Neural cell (in vitro differentiated cells): ENCODE measurements around the gene AOC2.
"Not testable (repeated sequence)": the region's sequence is repeated elsewhere in the genome, so short reads cannot be mapped to it uniquely, and the experiment has no call there.

Experiments used
- CTCF ChIP-seq: fragments of 450-650 bp; IDR thresholded peaks from 2 replicates; pipeline ENCODE4 v1.5.1; 2014; ENCODE audit warnings: antibody characterized with exemption, mild to moderate bottlenecking, moderate library complexity; ENCODE audit not compliant: poor library complexity, severe bottlenecking
- EZH2 ChIP-seq: fragments of 200-600, 300-800 bp; shearing (Covaris generic), sonication (generic); IDR thresholded peaks from 2 replicates; pipeline ENCODE4 v1.6.1; 2014; ENCODE audit warnings: antibody characterized with exemption, low read length, borderline replicate concordance, mild to moderate bottlenecking; ENCODE audit not compliant: insufficient read depth, poor library complexity, severe bottlenecking
- POLR2AphosphoS5 ChIP-seq: IDR thresholded peaks from 2 replicates; pipeline ENCODE4 v1.6.1; 2012
- TF ChIP-seq, protein P1 (sequence below): IDR thresholded peaks from 2 replicates; pipeline ENCODE4 v1.6.1; 2012; ENCODE audit warnings: borderline replicate concordance

DNA sequence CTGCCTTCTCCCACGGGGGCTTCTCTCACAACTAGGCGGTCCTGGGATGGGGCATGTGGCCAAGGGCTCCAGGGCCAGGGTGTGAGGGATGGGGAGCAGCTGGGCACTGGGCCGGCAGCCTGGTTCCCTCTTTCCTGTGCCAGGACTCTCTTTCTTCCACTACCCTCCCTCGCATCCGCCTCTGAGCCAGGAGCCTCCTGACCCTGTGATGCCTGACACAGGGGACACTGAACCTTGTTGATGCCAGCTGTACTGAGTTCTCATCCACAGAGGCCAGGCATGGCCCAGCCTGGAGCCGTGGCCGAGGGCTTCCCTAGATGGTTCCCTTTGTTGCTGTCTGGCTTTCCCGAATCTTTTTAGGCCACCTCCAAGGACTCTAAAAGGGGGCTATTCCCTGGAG lies 12.1 kb downstream of the AOC2 start:
- TF ChIP-seq, protein P1, sequence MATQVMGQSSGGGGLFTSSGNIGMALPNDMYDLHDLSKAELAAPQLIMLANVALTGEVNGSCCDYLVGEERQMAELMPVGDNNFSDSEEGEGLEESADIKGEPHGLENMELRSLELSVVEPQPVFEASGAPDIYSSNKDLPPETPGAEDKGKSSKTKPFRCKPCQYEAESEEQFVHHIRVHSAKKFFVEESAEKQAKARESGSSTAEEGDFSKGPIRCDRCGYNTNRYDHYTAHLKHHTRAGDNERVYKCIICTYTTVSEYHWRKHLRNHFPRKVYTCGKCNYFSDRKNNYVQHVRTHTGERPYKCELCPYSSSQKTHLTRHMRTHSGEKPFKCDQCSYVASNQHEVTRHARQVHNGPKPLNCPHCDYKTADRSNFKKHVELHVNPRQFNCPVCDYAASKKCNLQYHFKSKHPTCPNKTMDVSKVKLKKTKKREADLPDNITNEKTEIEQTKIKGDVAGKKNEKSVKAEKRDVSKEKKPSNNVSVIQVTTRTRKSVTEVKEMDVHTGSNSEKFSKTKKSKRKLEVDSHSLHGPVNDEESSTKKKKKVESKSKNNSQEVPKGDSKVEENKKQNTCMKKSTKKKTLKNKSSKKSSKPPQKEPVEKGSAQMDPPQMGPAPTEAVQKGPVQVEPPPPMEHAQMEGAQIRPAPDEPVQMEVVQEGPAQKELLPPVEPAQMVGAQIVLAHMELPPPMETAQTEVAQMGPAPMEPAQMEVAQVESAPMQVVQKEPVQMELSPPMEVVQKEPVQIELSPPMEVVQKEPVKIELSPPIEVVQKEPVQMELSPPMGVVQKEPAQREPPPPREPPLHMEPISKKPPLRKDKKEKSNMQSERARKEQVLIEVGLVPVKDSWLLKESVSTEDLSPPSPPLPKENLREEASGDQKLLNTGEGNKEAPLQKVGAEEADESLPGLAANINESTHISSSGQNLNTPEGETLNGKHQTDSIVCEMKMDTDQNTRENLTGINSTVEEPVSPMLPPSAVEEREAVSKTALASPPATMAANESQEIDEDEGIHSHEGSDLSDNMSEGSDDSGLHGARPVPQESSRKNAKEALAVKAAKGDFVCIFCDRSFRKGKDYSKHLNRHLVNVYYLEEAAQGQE: not testable (repeated sequence)
- TF ChIP-seq CTCF, EZH2, POLR2AphosphoS5: not testable (repeated sequence)
